Hepatocyte (in vitro differentiated cells): ENCODE data around the gene POGK.

Experiments
- EZH2 ChIP-seq: fragments of 200-600 bp; sonication (generic); IDR thresholded peaks from 2 replicates; pipeline ENCODE4 v1.6.1; 2016; ENCODE audit warnings: antibody characterized with exemption, mild to moderate bottlenecking, borderline replicate concordance
- TF ChIP-seq, protein P1 (sequence below): fragments of 200-600 bp; sonication (generic); IDR thresholded peaks from 2 replicates; pipeline ENCODE4 v1.5.1; 2016; ENCODE audit warnings: antibody characterized with exemption, mild to moderate bottlenecking; ENCODE audit not compliant: poor library complexity

DNA sequence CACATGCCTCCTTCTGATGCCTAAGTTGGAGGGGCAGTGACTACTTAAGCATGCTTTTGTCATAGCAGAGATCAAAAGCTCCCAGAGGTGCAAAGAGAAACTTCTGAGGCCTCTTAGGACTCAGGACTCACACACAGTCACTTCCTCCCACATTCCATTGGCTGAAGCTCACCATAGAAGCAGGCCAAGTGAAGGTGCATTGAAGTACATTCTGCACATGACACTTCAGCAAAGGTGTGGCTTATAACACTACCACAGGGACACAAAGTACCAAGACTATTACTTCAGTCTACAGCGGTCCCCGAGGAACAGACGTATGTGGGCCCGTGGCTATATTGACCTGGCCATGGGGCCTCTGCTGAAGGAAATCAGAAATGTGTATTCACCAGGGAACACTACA, 2.5 kb upstream of the POGK start:
- TF ChIP-seq, protein P1, sequence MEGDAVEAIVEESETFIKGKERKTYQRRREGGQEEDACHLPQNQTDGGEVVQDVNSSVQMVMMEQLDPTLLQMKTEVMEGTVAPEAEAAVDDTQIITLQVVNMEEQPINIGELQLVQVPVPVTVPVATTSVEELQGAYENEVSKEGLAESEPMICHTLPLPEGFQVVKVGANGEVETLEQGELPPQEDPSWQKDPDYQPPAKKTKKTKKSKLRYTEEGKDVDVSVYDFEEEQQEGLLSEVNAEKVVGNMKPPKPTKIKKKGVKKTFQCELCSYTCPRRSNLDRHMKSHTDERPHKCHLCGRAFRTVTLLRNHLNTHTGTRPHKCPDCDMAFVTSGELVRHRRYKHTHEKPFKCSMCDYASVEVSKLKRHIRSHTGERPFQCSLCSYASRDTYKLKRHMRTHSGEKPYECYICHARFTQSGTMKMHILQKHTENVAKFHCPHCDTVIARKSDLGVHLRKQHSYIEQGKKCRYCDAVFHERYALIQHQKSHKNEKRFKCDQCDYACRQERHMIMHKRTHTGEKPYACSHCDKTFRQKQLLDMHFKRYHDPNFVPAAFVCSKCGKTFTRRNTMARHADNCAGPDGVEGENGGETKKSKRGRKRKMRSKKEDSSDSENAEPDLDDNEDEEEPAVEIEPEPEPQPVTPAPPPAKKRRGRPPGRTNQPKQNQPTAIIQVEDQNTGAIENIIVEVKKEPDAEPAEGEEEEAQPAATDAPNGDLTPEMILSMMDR: no peak
- TF ChIP-seq EZH2: no peak
